SJCRH30 (cell line): ENCODE results near the gene ASB6. TPM values are rescaled to one million over a fixed set of nuclear protein-coding genes. Genes with fewer than 3 reads are reported as not detected.

Source experiments
- DNase-seq, 2 experiments: peaks; one replicate each; pipeline ENCODE4 v3.0.0-alpha.2; 2015 to 2020
- H3K27ac ChIP-seq: fragments of 250-450 bp; sonication (Bioruptor Pico); 2 replicates; pipeline ENCODE4 v1.5.1; 2020; ENCODE audit warnings: mild to moderate bottlenecking, moderate library complexity
- H3K27me3 ChIP-seq: fragments of 250-450 bp; sonication (Bioruptor Pico); 2 replicates; pipeline ENCODE4 v1.5.1; 2020; ENCODE audit warnings: mild to moderate bottlenecking, moderate library complexity
- H3K36me3 ChIP-seq: fragments of 250-450 bp; sonication (Bioruptor Pico); 2 replicates; pipeline ENCODE4 v1.5.1; 2020; ENCODE audit warnings: mild to moderate bottlenecking, moderate library complexity
- H3K4me1 ChIP-seq: fragments of 250-450 bp; sonication (Bioruptor Pico); 2 replicates; pipeline ENCODE4 v1.5.1; 2020; ENCODE audit warnings: mild to moderate bottlenecking, moderate library complexity
- H3K4me3 ChIP-seq: fragments of 250-450 bp; sonication (Bioruptor Pico); 2 replicates; pipeline ENCODE4 v1.5.1; 2020; ENCODE audit warnings: mild to moderate bottlenecking, moderate library complexity
- H3K9me3 ChIP-seq: fragments of 250-450 bp; sonication (Bioruptor Pico); replicated peaks from 2 replicates; pipeline ENCODE4 v1.5.1; 2020; ENCODE audit warnings: mild to moderate bottlenecking, moderate library complexity
- total RNA-seq: library from RNA; depleted of rRNA; stranded (reverse); fragments of >200 nt; shearing (Covaris generic); gene quantifications from 2 replicates; pipeline ENCODE4 v1.2.3, GENCODE V29; 2014; rRNA removed

The ASB6 gene
- total RNA-seq, 1 experiment from 2014 or later = 23.4 TPM

- Histone ChIP-seq H3K27ac (peak overlapping the region; percentile 52), H3K4me3 (no peak overlapping the region), H3K4me1 (peaks cover 41% of the 10 kb centered on the region), H3K9me3 (no peaks in the 10 kb centered on the region), H3K36me3 (no peaks in the 10 kb centered on the region), H3K27me3 (no peaks in the 10 kb centered on the region)
- peak; percentile 96 to 99 for DNase-seq
Measured at GRCh38 chr9:129587487-129588262, 54.3 kb downstream of the ASB6 start.

DNA sequence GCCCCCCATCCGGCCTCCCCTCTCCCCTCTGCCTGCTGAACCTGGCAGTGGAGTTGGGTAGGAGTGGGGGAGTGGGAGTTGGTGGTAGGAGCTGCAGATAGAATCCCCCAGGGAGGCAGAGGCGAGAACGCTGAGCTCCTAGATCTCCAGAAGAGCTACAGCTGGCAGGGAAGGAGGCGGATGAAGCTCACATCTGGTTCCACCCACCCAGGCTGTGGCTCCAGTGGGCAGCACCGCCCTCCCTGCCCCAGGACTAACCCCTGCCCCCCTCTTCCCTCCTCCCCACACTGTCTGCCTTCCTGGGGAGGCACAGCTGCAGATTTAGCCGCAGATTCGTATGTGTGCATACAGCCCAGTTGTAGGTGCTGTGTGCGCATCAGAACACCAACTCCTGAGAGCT lies 55.3 kb downstream of the ASB6 start:
- H3K36me3 ChIP-seq = no peaks in the 10 kb centered on the region
- DNase-seq = peak; percentile 90
- no peaks in the 10 kb centered on the region for H3K27me3 ChIP-seq
- no peak overlapping the region for H3K4me3 ChIP-seq
- H3K9me3 ChIP-seq = no peaks in the 10 kb centered on the region
- peak overlapping the region; percentile 52 for H3K27ac ChIP-seq
- H3K4me1 ChIP-seq = peaks cover 41% of the 10 kb centered on the region

- peaks cover 40% of the 10 kb centered on the region for H3K4me1 ChIP-seq
Measured at GRCh38 chr9:129586245-129586644, 55.7 kb downstream of the ASB6 start.

DNA sequence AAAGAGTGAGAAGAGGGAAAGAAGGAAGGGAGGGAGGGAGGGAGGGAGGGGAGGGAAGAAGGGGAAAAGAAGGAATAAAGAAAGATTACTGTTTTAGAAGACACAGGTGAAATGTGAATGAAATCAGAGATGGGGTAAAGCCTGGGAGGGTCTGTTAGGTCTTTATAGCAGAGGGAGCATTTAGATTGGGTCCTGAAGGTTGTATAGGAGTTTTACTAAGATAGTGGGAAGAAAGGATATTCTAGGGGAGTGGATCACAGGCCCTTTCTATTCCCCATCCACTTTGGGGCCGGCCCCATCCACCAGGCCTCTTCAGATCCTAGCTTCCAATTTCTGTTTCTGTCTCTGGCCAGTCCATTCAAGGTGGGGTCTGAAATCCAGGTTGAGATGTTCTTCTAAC lies 56.6 kb downstream of the ASB6 start:
- DNase-seq = no peak
- Histone ChIP-seq H3K9me3 (no peaks in the 10 kb centered on the region), H3K27me3 (no peaks in the 10 kb centered on the region), H3K4me1 (peaks cover 31% of the 10 kb centered on the region), H3K36me3 (no peaks in the 10 kb centered on the region), H3K4me3 (no peak overlapping the region), H3K27ac (no peak overlapping the region)

More at GRCh38 chr9:129586245-129586644, 55.7 kb downstream of the ASB6 start:
- no peak overlapping the region for H3K4me3 ChIP-seq
- DNase-seq = no peak
- H3K27ac ChIP-seq = no peak overlapping the region
- H3K27me3 ChIP-seq = no peaks in the 10 kb centered on the region
- H3K36me3 ChIP-seq = no peaks in the 10 kb centered on the region
- H3K9me3 ChIP-seq = no peaks in the 10 kb centered on the region

Other genes with a start within 250 kb of the ASB6 start
- not detected in 2 replicates for gene C9orf50, start 21.1 kb downstream of the ASB6 start, total RNA-seq
- 47.8 and 48.5 TPM in 2 replicates for gene NTMT1, start 16.0 kb downstream of the ASB6 start, total RNA-seq
- 0.18 and 0.20 TPM in 2 replicates for gene PRRX2, start 23.5 kb upstream of the ASB6 start, total RNA-seq
- 0.76 and 0.91 TPM in 2 replicates for gene PTGES, start 110.9 kb upstream of the ASB6 start, total RNA-seq
- 21.8 and 22.0 TPM in 2 replicates for gene TOR1B, start 161.0 kb upstream of the ASB6 start, total RNA-seq
- 44.7 and 45.6 TPM in 2 replicates for gene TOR1A, start 182.0 kb upstream of the ASB6 start, total RNA-seq
- gene C9orf78, start 193.1 kb upstream of the ASB6 start, total RNA-seq = 74.1 and 76.0 TPM in 2 replicates
- gene USP20, start 193.3 kb upstream of the ASB6 start, total RNA-seq = 15.1 and 17.0 TPM in 2 replicates